ENCODE measurements around the gene COQ8A. TPM values are rescaled to one million over a fixed set of nuclear protein-coding genes. Genes with fewer than 3 reads are reported as not detected.

Gene COQ8A
- total RNA-seq, 4 donors from 2014 or later: 73.1 to 118 (median 80.9) TPM

DNA sequence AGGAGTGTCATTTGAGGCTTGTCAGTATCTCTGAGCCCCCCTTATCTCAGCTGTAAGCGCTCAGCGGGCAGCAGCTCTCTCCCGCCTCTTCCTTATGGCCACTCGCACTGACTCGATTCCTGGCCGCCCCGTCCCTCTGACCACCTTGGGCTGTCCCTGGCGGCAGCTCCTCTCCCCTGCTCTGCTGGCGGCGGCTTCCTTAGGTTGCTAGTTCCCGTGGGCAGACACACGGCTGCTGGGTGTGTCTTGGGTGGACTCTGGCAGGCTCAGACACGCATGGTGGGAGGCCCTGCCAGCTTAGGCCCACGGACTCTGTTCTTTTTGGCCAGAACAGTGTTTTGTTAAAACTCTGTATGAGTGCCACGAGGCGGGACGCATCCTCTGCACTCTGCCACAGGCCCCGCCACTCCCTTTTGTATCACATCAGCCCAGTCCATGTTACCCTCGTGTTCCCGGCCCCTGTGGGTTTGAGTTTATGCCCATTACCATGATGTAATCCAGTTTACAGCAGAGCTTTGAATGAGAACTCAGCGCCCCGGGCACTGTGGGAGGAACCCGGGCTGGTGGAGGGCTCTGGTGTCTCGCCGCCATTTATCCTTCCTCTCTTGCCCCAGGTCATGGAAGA, 45.9 kb downstream of the COQ8A start:
- peak overlapping the region in 2 of 4 donors; percentile 10 to 81 for H3K27ac ChIP-seq (replicated peaks in 1 of 4)
- intact Hi-C loops (cut with DNase I): no loop called here
- DNase-seq (ENCODE audit: extremely low spot score): peak; percentile 78
- H3K4me1 ChIP-seq: peaks cover 43 to 65% (median 56%) of the 10 kb centered on the region in 4 donors
- TF ChIP-seq, protein P1, sequence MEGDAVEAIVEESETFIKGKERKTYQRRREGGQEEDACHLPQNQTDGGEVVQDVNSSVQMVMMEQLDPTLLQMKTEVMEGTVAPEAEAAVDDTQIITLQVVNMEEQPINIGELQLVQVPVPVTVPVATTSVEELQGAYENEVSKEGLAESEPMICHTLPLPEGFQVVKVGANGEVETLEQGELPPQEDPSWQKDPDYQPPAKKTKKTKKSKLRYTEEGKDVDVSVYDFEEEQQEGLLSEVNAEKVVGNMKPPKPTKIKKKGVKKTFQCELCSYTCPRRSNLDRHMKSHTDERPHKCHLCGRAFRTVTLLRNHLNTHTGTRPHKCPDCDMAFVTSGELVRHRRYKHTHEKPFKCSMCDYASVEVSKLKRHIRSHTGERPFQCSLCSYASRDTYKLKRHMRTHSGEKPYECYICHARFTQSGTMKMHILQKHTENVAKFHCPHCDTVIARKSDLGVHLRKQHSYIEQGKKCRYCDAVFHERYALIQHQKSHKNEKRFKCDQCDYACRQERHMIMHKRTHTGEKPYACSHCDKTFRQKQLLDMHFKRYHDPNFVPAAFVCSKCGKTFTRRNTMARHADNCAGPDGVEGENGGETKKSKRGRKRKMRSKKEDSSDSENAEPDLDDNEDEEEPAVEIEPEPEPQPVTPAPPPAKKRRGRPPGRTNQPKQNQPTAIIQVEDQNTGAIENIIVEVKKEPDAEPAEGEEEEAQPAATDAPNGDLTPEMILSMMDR (IDR thresholded peaks at IDR 0.05): no peak
- no peak for TF ChIP-seq POLR2AphosphoS5 (IDR thresholded peaks at IDR 0.05)
- TF ChIP-seq POLR2A (IDR thresholded peaks at IDR 0.05; ENCODE audit: low read depth): no peak
- no peak for TF ChIP-seq EP300 (IDR thresholded peaks at IDR 0.05)
- 89% methylated on average over 22 of the region's 25 CpGs for WGBS
- H3K9me3 ChIP-seq: no peaks in the 10 kb centered on the region
- H3K27me3 ChIP-seq: no peaks in the 10 kb centered on the region
- H3K36me3 ChIP-seq: peaks cover 25 to 72% (median 66%) of the 10 kb centered on the region in 4 donors
- H3K4me3 ChIP-seq: no peak overlapping the region

DNA sequence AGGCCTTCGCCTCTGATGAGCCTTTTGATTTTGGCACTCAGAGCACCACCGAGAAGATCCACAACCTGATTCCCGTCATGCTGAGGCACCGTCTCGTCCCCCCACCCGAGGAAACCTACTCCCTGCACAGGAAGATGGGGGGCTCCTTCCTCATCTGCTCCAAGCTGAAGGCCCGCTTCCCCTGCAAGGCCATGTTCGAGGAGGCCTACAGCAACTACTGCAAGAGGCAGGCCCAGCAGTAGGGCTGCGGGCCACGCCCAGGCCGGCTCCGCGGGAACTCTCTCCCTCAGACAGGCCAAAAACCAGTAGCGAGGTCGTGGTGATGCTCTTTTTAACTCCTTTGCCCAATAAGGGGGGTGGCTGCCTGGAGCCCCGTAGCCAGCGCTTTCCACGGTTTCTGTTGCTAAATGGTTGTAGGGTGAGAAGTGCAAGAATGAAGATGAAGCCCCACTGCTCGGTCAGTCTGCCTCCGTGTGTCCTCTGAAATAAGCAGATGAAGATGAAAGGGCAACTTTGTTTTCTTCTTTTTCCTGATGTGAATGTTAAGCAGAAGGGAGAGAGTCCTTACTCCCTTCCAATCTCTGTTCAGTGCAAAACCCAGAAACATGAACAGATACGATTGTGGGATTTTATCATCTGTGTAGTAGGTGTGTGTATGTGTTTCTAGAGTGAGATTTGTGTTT, 46.5 kb downstream of the COQ8A start:
- TF ChIP-seq, protein P1 (IDR thresholded peaks at IDR 0.05): no peak
- TF ChIP-seq EP300 (IDR thresholded peaks at IDR 0.05) (no peak), POLR2A (IDR thresholded peaks at IDR 0.05; ENCODE audit: low read depth) (no peak), POLR2AphosphoS5 (IDR thresholded peaks at IDR 0.05) (no peak)
- Histone ChIP-seq H3K9me3 (no peaks in the 10 kb centered on the region), H3K4me1 (peaks cover 43 to 58% (median 52%) of the 10 kb centered on the region in 4 donors), H3K27me3 (no peaks in the 10 kb centered on the region), H3K27ac (replicated peaks in 1 of 4) (peak overlapping the region in 3 of 4 donors; percentile 3 to 81 (median 10)), H3K36me3 (peaks cover 25 to 69% (median 63%) of the 10 kb centered on the region in 4 donors), H3K4me3 (no peak overlapping the region)
- intact Hi-C loops (cut with DNase I): no loop called here
- peak; percentile 80 for DNase-seq (ENCODE audit: extremely low spot score)
- WGBS: 87% methylated on average over 21 of the region's 21 CpGs

DNA sequence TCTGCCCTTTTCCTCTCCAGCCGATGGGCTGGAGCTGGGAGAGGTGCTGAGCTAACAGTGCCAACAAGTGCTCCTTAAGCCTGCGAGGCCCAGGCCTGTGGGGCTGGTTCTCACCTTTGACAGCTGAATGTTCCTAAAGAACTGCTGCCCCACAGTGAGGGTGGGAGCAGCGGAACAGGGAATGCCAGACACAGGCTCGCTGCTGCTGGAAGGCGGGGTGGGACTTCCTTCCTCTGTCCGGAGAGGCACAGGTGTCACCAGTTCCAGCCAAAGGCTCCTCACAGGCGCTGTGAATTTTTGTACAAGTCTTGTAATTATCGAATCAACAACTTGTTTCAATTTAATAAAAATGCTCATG, 47.1 kb downstream of the COQ8A start:
- TF ChIP-seq POLR2AphosphoS5 (IDR thresholded peaks at IDR 0.05) (no peak), POLR2A (IDR thresholded peaks at IDR 0.05; ENCODE audit: low read depth) (no peak), EP300 (IDR thresholded peaks at IDR 0.05) (no peak)
- TF ChIP-seq, protein P1 (IDR thresholded peaks at IDR 0.05): no peak
- peaks cover 43 to 56% (median 52%) of the 10 kb centered on the region in 4 donors for H3K4me1 ChIP-seq
- no peaks in the 10 kb centered on the region for H3K27me3 ChIP-seq
- WGBS: 76% methylated on average over 8 of the region's 8 CpGs
- peak; percentile 83 for DNase-seq (ENCODE audit: extremely low spot score)
- H3K36me3 ChIP-seq: peaks cover 25 to 63% (median 58%) of the 10 kb centered on the region in 4 donors
- intact Hi-C loops (cut with DNase I): no loop called here
- no peaks in the 10 kb centered on the region for H3K9me3 ChIP-seq
- no peak overlapping the region for H3K4me3 ChIP-seq
- peak overlapping the region in 3 of 4 donors; percentile 3 to 81 (median 10) for H3K27ac ChIP-seq (replicated peaks in 1 of 4)

DNA sequence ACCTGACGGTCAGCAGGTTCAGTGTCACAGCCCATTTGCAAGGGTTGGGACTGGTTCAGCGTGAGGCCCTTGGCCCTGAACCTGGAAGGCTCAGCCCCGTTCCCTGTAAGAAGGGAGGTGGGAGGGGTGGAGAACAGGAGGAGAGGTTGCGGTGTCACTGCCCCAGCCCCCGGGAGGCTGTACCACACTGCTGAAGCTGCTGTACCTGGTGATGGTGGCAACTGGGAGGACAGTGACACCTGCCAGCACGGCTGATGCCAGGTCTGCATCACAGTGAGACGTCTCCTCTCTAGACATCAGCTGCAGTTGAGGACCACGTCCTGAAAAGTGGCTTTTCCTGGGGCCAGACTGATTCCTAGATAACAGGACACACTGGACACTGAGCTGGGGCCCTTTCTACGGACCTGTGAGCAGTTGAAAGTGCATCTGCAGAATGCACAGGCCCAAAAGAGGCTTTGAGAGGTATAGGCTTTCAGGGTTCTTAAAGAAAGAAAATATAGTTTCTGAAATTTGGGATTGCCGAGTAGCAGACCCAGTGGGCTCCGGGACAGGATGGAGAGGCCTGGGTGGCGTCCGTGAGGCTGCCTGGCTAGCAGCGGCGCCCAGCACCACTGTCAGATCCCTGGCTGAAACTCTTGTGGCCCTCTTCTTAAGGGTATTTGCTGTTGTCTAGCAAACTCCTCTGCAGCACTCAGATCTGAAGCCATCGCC, 47.7 kb downstream of the COQ8A start:
- peak overlapping the region; percentile 67 to 81 (median 72) for H3K27ac ChIP-seq (replicated peaks in 1 of 4)
- peaks cover 25 to 62% (median 55%) of the 10 kb centered on the region in 4 donors for H3K36me3 ChIP-seq
- no peaks in the 10 kb centered on the region for H3K9me3 ChIP-seq
- DNase-seq (ENCODE audit: extremely low spot score): peak; percentile 91
- peaks cover 43 to 54% (median 50%) of the 10 kb centered on the region in 4 donors for H3K4me1 ChIP-seq
- H3K27me3 ChIP-seq: no peaks in the 10 kb centered on the region
- intact Hi-C loops (cut with DNase I): no loop called here
- 80% methylated on average over 16 of the region's 16 CpGs for WGBS
- no peak for TF ChIP-seq EP300 (IDR thresholded peaks at IDR 0.05)
- no peak for TF ChIP-seq POLR2A (IDR thresholded peaks at IDR 0.05; ENCODE audit: low read depth)
- TF ChIP-seq, protein P1 (IDR thresholded peaks at IDR 0.05): no peak
- no peak for TF ChIP-seq POLR2AphosphoS5 (IDR thresholded peaks at IDR 0.05)
- H3K4me3 ChIP-seq: no peak overlapping the region

Data from esophagus muscularis mucosa (tissue), 4 donors.